Kidney (tissue), 14 donors: ENCODE data around the gene CMTM3. TPM values are rescaled to one million over a fixed set of nuclear protein-coding genes. Genes with fewer than 3 reads are reported as not detected.
"Not testable (repeated sequence)": the region's sequence is repeated elsewhere in the genome, so short reads cannot be mapped to it uniquely, and the experiment has no call there.

Source experiments
- DNase-seq, 5 donors: peaks; one replicate each; pipeline ENCODE4 v3.0.0-alpha.2; 2013 to 2020
- FAIRE-seq: peaks from 2 replicates; lab custom pipeline; 2012; peaks lifted over from hg19 to GRCh38; lab: Jason Lieb, UNC
- H3K27ac ChIP-seq, 2 donors: one replicate each; pipeline ENCODE4 v1.7.0; 2013; ENCODE audit warnings: low read depth in 2 of 2, low read length in 2 of 2, inconsistent platforms in 1 of 2
- H3K27me3 ChIP-seq: one replicate; pipeline ENCODE4 v1.7.1; 2013; ENCODE audit warnings: low read length, inconsistent platforms; ENCODE audit not compliant: control insufficient read depth, insufficient read depth
- H3K36me3 ChIP-seq, 3 donors: one replicate each; pipeline versions ENCODE4 v1.7.0 to v1.7.1; 2013; ENCODE audit warnings: low read length in 3 of 3, control low read depth in 1 of 3, inconsistent platforms in 1 of 3; ENCODE audit not compliant: insufficient read depth in 3 of 3, control insufficient read depth in 2 of 3
- H3K4me1 ChIP-seq, 3 donors: one replicate each; pipeline versions ENCODE4 v1.7.0 to v1.7.1; 2013; ENCODE audit warnings: low read length in 3 of 3, inconsistent platforms in 1 of 3, low read depth in 1 of 3; ENCODE audit not compliant: control insufficient read depth in 2 of 3, insufficient read depth in 2 of 3
- H3K4me3 ChIP-seq, 3 donors: one replicate each; pipeline versions ENCODE4 v1.7.0 to v1.8.1; 2013; ENCODE audit warnings: low read length in 3 of 3, control low read depth in 1 of 3, inconsistent platforms in 1 of 3
- H3K9ac ChIP-seq, 3 donors: one replicate each; pipeline versions ENCODE4 v1.7.0 to v1.7.1; 2013; ENCODE audit warnings: low read length in 3 of 3, control low read depth in 1 of 3, inconsistent platforms in 1 of 3
- H3K9me3 ChIP-seq, 3 donors: one replicate each; pipeline versions ENCODE4 v1.7.0 to v1.7.1; 2013; ENCODE audit warnings: low read length in 3 of 3, control low read depth in 1 of 3, inconsistent platforms in 1 of 3; ENCODE audit not compliant: control insufficient read depth in 2 of 3, insufficient read depth in 1 of 3
- CTCF ChIP-seq: IDR thresholded peaks from 3 replicates; pipeline ENCODE4 v1.5.1; 2012; ENCODE audit warnings: mild to moderate bottlenecking, moderate library complexity, borderline replicate concordance; ENCODE audit not compliant: insufficient read depth; ENCODE audit errors: extremely low read depth
- intact Hi-C: fragments of 100-400 bp; cut with DNase I; formaldehyde crosslinking; loops from one replicate; pipeline ENCODE4 v1.11.1; 2022
- polyA plus RNA-seq: library from polyadenylated mRNA; stranded (reverse); fragments of 350-450 nt; fragmentation: Illumina TruSeq; extraction: RNeasy Lipid Tissue Mini Kit (QIAGEN cat#74804); gene quantifications from one replicate; pipeline ENCODE4 v1.2.3, GENCODE V29; 2014; ENCODE audit warnings: low read depth, low replicate concordance; ENCODE audit not compliant: insufficient read depth
- total RNA-seq: library from RNA; stranded (reverse); fragmentation: NEBNext Ultra II Directional; extraction: Animal tissue kit (Norgen Biotek cat#: 25700); gene quantifications from one replicate; pipeline ENCODE4 v1.2.1, GENCODE V29; 2021
- donor health status: control.
- donor health status: control.
- donor health status: control.
- donor health status: control.
- donor health status: control.
- donor health status: DM: yes; HTN: yes; CAD: no.
- donor health status: Normal renal cell carcinoma (clear cell type).

The CMTM3 gene
- total and polyA plus RNA-seq, 2 donors from 2014 or later: 13.8 to 22.9 TPM

- Histone ChIP-seq H3K4me3 (no peak overlapping the region), H3K9ac (no peak overlapping the region), H3K27ac (no peak overlapping the region), H3K4me1 (no peaks in the 10 kb centered on the region), H3K36me3 (peaks cover 0 to 30% (median 11%) of the 10 kb centered on the region in 3 donors), H3K9me3 (no peaks in the 10 kb centered on the region), H3K27me3 (no peaks in the 10 kb centered on the region)
- intact Hi-C loops: no loop called here
- FAIRE-seq: no peak
- TF ChIP-seq CTCF: no peak
- DNase-seq: no peak
These were observed 18.4 kb downstream of the CMTM3 start for GRCh38 chr16:66622863-66623262.

GRCh38 chr16:66623755-66624154 is 19.3 kb downstream of the CMTM3 start:
- Histone ChIP-seq H3K9ac (no peak overlapping the region), H3K9me3 (no peaks in the 10 kb centered on the region), H3K27ac (no peak overlapping the region), H3K4me1 (no peaks in the 10 kb centered on the region), H3K4me3 (no peak overlapping the region), H3K36me3 (peaks cover 0 to 22% (median 11%) of the 10 kb centered on the region in 3 donors), H3K27me3 (no peaks in the 10 kb centered on the region)
- no peak for TF ChIP-seq CTCF
- FAIRE-seq: no peak
- intact Hi-C loops: no loop called here
- no peak for DNase-seq

GRCh38 chr16:66627611-66628378 is 23.3 kb downstream of the CMTM3 start:
- H3K4me1 ChIP-seq, H3K9ac ChIP-seq, H3K27ac ChIP-seq, H3K27me3 ChIP-seq, H3K36me3 ChIP-seq, FAIRE-seq, intact Hi-C loops, H3K9me3 ChIP-seq, DNase-seq, H3K4me3 ChIP-seq: not testable (repeated sequence)

GRCh38 chr16:66629856-66630255 is 25.4 kb downstream of the CMTM3 start:
- no peak overlapping the region for H3K9ac ChIP-seq
- no peaks in the 10 kb centered on the region for H3K4me1 ChIP-seq
- no peak overlapping the region for H3K4me3 ChIP-seq
- TF ChIP-seq CTCF: no peak
- DNase-seq: no peak
- no peaks in the 10 kb centered on the region for H3K9me3 ChIP-seq
- H3K27ac ChIP-seq: no peak overlapping the region
- H3K27me3 ChIP-seq: no peaks in the 10 kb centered on the region
- intact Hi-C loops: no loop called here
- H3K36me3 ChIP-seq: no peaks in the 10 kb centered on the region
- FAIRE-seq: no peak

- H3K4me3 ChIP-seq, H3K36me3 ChIP-seq, H3K9ac ChIP-seq, H3K27me3 ChIP-seq, H3K27ac ChIP-seq, H3K4me1 ChIP-seq, intact Hi-C loops, H3K9me3 ChIP-seq, DNase-seq, FAIRE-seq: not testable (repeated sequence)
These were observed 26.2 kb downstream of the CMTM3 start for GRCh38 chr16:66630561-66631260.

- H3K27ac ChIP-seq, DNase-seq, H3K4me1 ChIP-seq, H3K9me3 ChIP-seq, intact Hi-C loops, FAIRE-seq, H3K27me3 ChIP-seq, H3K9ac ChIP-seq, H3K36me3 ChIP-seq, H3K4me3 ChIP-seq: not testable (repeated sequence)
These were observed 27.1 kb downstream of the CMTM3 start for GRCh38 chr16:66631558-66631957.
